ENCODE measurements around the gene ACOT2.
"Not testable (repeated sequence)": the region's sequence is repeated elsewhere in the genome, so short reads cannot be mapped to it uniquely, and the experiment has no call there.

The ACOT2 gene, protein sequence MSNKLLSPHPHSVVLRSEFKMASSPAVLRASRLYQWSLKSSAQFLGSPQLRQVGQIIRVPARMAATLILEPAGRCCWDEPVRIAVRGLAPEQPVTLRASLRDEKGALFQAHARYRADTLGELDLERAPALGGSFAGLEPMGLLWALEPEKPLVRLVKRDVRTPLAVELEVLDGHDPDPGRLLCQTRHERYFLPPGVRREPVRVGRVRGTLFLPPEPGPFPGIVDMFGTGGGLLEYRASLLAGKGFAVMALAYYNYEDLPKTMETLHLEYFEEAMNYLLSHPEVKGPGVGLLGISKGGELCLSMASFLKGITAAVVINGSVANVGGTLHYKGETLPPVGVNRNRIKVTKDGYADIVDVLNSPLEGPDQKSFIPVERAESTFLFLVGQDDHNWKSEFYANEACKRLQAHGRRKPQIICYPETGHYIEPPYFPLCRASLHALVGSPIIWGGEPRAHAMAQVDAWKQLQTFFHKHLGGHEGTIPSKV

DNA sequence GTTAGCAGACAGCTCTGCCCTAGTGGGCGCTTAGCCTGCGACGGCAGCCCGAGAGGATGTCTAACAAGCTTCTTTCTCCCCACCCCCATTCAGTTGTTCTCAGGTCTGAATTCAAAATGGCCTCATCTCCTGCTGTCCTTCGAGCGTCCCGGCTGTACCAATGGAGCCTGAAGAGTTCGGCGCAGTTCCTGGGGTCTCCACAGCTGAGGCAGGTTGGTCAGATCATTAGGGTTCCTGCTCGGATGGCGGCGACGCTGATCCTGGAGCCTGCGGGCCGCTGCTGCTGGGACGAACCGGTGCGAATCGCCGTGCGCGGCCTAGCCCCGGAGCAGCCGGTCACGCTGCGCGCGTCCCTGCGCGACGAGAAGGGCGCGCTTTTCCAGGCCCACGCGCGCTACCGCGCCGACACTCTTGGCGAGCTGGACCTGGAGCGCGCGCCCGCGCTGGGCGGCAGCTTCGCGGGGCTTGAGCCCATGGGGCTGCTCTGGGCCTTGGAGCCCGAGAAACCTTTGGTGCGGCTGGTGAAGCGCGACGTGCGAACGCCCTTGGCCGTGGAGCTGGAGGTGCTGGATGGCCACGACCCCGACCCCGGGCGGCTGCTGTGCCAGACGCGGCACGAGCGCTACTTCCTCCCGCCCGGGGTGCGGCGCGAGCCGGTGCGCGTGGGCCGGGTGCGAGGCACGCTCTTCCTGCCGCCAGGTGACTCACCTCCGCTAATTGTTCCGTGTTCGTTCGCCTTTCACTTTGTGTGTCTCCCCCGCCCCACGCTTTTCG is at the start of gene ACOT2:
TSS of gene ACOT2 (plus strand) at position 29 of the 774 bp plus-strand sequence. CDS start at position 57, 28 bp downstream.
- DNase-seq = peak; percentile 76

DNA sequence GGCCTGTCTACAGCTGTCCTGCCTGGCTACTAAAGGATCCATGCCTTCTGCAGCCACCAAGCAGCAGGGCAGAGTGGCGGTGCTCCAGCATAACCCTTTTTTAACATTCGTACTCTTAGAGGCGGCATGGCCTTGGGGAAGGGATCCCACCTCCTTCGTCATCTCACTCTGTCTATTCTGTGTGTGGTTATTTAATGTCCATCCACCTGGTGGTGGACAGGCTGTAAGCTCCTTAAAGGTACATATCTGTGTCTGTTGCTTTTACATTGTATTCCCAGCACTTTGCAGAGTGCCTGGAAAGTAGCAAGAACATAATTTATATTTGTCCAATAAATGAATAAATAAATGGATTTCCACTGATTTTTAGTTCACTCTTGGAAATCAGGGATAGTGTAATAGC is 47.8 kb upstream of the ACOT2 start:
- DNase-seq = no peak

DNA sequence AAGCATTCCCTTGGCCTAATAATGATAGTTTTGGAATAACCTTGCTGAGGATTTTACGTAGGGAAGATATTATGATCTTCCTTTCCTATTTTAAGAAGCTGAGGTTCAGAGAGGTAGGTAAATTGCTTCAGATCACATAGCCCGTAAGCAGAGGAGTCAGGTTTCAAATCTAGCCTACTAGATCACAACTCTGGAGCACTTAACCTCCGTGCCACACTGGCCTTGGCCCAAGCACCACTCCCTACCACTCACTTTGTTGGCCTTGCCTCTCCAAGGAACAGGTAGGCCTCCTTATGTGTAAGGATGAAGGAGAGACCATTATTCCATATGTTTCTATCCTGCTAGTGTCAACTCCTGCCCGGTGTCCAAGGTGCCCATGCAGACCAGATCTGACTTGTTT is 44.5 kb upstream of the ACOT2 start:
- DNase-seq = no peak

DNA sequence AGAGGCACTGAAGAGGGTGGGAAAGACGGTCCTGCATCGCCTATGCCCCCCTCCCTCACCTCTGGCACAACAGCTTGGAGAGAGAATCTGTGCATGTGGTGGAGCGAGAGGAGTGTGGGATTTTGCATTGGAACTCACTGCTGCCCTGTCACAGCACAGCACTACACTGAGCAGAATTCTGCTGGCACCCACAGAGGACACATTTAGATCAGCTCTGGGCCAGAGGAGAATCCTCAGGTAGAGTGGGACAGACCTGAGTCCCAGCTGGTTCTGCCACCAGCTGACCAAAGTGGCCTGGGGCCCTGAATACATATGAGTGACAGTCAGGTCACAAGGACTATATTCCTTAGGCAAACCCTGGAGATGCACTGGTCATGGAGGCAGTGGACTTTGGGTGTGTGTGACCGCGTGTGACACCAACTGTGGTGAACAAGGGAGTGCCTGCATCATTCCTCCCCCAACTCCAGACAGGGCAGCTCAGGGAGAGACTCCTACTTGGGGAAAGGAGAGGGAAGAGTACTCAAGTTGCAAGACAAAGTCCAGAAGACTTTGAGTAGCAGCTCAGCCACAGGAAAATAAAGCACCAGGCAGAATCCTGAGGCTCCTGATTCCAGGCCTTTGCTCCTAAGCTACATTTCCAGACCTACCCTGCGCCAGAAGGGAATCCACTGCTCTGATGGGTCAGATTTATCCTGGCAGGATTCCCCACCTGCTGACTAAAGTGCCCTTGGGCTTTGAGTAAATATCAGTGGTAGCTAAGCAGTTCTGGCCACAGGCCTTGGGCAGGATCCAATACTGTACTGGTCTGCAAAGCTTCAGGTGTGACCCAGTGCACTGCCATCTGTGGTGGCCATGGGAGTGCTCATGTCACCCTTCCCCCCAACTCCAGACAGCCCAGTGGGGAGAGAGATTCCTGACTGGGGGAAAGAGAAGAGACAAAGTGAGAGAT is 42.7 kb upstream of the ACOT2 start:
- no peak for DNase-seq

DNA sequence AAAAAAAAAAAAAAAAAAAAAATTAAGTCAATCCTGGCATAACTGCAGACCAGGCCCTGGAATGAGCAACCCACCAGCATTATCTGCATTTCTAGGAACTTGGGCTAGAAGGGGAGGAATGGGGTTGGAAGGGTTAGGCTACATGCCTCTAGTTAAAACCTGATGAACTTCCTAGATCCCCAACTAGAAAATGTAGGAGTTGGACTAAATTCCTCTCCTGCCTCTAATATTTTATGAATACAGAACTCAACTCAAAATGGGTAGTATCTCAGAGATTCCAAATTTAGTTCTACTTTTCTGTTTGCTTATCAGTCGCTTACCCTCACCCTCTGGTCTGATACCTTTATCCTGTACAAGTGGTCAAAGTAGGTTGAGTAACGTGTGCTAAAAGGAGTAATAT is 39.7 kb upstream of the ACOT2 start:
- DNase-seq = not testable (repeated sequence)

DNA sequence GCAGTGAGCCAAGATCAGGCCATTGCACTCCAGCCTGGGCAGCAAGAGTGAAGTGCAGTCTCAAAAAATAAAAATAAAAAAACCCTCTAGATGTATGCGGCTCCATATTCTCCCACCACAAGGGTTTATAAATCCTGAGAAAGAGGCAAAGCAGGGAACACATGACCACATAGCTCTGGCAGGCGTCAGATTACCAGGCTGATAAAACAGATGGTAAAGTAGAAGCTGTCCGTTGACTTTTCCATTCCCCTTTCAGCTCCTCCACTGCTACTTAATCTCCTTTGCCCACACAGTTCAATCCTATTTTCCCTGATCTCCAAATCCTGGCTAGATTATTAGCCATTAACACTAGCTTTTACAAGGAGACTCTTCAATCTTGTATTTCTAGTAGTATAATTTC is 37.0 kb upstream of the ACOT2 start:
- not testable (repeated sequence) for DNase-seq

DNA sequence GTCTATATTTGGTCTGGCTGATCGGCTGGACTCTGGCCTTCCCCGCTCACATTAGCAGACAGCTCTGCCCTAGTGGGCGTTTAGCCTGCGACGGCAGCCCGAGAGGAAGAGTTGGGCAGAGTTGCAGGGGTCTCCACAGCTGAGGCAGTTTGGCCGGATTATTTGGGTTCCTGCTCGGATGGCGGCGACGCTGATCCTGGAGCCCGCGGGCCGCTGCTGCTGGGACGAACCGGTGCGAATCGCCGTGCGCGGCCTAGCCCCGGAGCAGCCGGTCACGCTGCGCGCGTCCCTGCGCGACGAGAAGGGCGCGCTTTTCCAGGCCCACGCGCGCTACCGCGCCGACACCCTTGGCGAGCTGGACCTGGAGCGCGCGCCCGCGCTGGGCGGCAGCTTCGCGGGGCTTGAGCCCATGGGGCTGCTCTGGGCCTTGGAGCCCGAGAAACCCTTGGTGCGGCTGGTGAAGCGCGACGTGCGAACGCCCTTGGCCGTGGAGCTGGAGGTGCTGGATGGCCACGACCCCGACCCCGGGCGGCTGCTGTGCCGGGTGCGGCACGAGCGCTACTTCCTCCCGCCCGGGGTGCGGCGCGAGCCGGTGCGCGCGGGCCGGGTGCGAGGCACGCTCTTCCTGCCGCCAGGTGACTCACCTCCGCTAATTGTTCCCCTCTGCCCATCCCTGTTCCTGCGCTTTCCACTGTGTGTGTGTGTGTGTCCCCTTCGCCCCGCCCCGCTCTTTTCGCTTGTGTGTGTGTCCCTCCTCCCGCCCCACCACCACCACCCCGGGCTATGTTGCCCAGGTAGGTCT is 31.6 kb upstream of the ACOT2 start:
- peak; percentile 79 for DNase-seq

DNA sequence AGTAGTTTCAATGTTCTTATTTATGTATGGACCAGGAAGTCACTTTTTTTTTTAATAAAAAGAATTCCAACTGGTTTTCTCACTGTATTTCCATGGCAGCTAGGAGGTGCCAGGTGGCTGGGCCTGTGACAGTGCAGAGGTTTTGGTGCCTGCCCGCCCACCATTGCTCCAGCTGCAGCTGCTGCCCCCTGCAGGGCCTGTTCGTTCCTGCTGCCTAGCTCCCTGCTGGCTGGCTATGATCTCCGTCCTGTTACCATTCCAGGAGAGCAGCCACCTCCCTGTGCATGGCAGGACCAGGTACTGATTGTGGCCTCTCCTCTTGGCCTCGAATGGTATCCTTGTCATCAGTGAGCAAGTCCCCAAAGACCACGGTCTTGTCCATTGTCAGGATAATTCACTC is 30.0 kb upstream of the ACOT2 start:
- DNase-seq = not testable (repeated sequence)

DNA sequence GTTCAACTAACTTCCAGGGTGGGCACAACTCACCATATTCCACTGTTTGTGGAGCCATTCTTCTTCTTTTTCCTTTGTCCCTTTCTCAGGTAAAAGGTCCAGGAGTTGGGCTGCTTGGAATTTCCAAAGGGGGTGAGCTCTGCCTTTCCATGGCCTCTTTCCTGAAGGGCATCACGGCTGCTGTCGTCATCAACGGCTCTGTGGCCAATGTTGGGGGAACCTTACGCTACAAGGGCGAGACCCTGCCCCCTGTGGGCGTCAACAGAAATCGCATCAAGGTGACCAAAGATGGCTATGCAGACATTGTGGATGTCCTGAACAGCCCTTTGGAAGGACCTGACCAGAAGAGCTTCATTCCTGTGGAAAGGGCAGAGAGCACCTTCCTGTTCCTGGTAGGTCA is 26.1 kb upstream of the ACOT2 start:
- DNase-seq = not testable (repeated sequence)

DNA sequence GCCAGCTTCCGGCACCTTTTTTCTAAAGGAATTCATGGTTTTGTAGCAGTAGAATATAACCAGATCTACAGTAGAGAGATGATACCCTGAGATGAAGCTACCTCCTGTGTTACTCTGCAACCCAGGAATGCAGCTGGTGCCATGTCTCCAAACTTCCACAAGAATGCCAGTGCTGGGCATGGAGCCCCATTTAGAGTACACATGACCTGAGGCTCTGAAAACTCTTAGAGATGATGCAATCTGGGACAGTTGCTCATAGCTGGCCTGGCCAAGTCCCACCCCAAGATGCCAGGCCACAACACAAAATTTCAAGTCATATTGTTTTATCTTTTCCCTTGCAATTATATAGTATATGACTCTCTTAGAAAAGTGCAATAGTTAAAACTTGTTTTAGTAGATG is 23.7 kb upstream of the ACOT2 start:
- not testable (repeated sequence) for DNase-seq

DNA sequence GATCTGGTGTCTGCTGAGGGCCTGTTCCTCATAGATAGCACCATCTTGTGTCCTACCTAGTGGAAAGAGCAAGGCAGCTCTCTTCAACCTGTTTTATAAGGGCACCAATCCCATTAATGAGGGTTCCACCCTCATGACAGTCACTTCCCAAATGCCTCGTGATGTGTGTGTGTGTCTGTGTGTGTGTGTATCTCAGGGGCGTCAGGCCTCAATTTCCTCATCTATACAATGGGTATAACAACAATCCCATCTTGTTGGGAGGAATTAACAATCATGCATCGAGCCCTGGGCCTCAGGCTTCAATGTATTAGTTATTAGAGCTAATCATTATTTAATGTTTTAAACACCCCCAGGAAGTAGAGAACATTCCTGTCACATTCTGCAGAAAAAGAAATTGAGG is 19.9 kb upstream of the ACOT2 start:
- not testable (repeated sequence) for DNase-seq

DNA sequence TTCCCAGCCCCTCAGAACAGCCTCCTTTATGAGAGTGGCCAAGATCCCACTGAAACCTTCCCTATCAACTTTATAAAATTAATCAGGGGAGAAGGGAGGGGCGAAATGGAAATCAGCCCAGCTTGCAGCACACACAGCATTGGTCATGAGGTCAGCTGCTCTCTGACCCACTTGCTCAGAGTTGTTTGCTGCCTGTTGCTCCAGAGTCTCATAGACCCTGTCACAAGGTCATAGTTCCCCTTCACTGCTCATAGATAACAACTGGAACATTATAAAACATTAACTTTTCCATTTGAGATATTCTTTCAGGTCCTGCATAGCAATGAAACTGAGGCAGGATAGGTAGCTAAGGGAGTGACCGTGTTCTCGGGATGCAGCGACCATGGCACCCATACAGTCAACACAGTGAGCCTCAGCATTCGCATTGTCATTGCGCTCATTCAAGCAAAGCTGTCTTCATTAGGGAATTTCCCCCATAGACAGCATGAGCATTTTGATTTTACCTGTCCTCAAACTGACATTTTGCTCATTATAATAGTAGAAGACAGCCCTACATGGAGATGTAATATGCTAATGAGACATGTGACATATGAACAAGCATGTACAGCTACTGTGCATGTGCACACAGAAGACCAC is 19.0 kb upstream of the ACOT2 start:
- not testable (repeated sequence) for DNase-seq

DNA sequence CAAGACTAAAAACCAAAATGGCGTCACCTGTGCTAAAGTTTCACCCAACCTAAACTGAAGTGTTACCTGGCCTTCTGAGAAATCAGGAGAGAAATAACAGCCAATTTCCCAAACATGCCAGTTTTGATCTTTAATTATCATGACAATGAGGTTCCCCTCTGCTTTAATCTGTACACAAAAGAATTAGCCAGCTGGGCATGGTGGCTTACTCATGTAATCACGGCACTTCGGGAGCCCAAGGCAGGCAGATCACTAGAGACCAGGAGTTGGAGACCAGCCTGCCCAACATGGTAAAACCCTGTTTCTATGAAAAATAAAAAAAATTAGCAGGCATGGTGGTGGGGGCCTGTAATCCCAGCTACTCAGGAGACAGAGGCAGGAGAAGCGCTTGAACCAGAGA is 15.2 kb upstream of the ACOT2 start:
- no peak for DNase-seq

DNA sequence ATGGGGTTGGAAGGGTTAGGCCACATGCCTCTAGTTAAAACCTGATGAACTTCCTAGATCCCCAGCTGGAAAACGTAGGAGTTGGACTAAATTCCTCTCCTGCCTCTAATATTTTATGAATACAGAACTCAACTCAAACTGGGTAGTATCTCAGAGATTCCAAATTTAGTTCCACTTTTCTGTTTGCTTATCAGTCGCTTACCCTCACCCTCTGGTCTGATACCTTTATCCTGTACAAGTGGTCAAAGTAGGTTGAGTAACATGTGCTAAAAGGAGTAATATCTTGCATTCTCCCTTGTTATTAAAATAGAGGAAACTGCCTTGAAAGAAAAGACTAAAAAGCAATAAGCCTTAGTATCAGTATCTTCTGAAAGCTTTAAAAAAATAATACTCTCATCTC is 11.8 kb upstream of the ACOT2 start:
- DNase-seq = not testable (repeated sequence)

DNA sequence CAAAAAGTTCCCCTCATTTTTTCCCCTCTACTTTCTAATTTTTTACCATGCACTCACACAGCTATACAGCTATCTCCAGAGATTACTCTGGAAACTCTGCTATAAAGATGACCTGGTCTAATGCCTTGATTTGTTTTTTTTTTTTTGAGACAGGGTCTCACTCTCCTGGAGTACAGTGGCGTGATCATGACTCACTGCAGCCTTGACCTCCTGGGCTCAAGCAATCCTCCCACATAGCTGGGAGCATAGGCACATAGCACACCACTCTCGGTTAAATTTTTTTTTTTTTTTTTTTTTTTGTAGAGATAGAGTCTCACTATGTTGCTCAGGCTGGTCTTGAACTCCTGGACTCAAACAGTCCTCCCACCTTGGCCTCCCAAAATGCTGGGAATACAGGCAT is 10.8 kb upstream of the ACOT2 start:
- not testable (repeated sequence) for DNase-seq

DNA sequence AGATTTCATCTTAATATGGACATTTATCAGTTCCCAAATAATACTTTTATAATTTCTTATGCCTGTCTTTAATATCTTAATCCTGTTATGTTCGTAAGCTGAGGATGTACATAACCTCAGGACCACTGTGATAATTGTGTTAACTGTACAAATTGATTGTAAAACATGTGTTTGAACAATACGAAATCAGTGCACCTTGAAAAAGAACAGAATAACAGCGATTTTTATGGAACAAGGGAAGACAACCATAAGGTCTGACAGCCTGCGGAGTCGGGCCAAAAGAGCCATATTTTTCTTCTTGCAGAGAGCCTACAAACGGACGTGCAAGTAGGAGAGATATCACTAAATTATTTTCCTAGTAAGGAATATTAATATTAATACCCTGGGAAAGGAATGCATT is 6.8 kb upstream of the ACOT2 start:
- DNase-seq = not testable (repeated sequence)

DNA sequence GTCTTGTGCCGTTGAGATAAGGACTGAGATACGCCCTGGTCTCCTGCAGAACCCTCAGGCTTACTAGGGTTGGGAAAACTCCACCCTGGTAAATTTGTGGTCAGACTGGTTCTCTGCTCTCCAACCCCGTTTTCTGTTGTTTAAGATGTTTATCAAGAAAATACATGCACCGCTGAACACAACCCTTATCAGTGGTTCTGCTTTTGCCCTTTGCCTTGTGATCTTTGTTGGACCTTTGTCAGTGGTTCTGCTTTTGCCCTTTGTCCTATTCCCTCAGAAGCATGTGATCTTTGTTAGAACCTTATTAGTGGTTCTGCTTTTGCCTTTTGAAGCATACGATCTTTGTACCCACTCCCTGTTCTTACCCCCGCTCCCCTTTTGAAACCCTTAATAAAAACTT is 6.3 kb upstream of the ACOT2 start:
- DNase-seq = not testable (repeated sequence)

DNA sequence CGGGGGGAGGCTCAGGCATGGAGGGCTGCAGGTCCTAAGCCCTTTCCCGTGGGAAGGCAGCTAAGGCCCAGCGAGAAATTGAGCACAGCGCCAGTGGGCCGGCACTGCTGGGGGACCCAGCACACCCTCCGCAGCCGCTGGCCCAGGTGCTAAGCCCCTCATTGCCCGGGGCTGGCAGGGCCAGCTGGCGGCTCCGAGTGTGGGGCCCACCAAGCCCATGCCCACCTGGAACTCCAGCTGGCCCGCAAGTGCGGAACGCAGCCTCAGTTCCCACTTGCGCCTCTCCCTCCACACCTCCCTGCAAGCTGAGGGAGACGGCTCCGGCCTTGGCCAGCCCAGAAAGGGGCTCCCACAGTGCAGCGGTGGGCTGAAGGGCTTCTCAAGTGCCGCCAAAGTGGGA is 2.6 kb upstream of the ACOT2 start:
- not testable (repeated sequence) for DNase-seq

DNA sequence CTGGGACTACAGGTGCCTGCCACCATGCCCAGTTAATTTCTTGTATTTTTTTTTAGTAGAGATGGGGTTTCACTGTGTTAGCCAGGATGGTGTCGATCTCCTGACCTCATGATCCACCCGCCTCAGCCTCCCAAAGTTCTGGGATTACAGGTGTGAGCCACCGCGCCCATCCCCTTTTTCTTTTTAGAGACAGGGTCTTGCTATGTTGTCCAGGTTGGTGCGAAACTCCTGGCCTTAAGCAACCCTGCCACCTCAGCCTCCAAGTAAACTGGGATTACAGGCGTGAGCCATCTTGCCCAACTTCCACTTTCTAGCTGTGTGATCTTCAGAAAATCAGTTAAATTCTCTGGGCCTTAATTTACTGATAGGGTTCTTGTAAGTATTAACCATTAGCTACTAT is 2.1 kb upstream of the ACOT2 start:
- DNase-seq = not testable (repeated sequence)

DNA sequence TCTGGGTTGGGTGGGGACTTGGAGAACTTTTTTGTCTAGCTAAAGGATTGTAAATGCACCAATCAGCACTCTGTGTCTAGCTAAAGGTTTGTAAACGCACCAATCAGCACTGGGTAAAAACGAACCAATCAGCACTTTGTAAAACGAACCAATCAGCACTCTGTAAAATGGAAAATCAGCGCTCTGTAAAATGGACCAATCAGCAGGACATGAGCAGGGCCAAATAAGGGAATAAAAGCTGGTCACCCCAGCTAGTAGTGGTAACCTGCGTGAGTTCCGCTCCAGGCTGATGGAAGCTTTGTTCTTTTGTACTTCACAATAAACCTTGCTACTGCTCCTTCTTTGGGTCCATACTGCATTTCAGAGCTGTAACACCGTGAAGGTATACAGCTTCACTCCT is 1.7 kb upstream of the ACOT2 start:
- DNase-seq = no peak
